Natural killer cell (primary cell): ENCODE results near the gene DOCK1. TPM values are rescaled to one million over a fixed set of nuclear protein-coding genes. Genes with fewer than 3 reads are reported as not detected.
"Not testable (repeated sequence)": the region's sequence is repeated elsewhere in the genome, so short reads cannot be mapped to it uniquely, and the experiment has no call there.

Experiments
- ATAC-seq, 3 donors: fragments of 150-1000 bp in 2 of 3; fragments of 200-7000 bp in 1 of 3; cut with Tn5 transposase; 1 replicate in 1 of 3; 2 replicates in 2 of 3; pipeline ENCODE4 v1.10.0; 2021; ENCODE audit warnings: mild to moderate bottlenecking in 2 of 3, moderate library complexity in 2 of 3
- DNase-seq, 2 donors: peaks; one replicate each; pipeline versions ENCODE4 v3.0.0 to v3.0.0-alpha.2; 2013 to 2021; ENCODE audit warnings: mixed read lengths in 1 of 2
- H3K27ac ChIP-seq: one replicate; pipeline ENCODE4 v1.5.1; 2013; ENCODE audit warnings: mild to moderate bottlenecking, low read length
- H3K27me3 ChIP-seq: one replicate; pipeline ENCODE4 v1.6.1; 2013; ENCODE audit warnings: low read length; ENCODE audit not compliant: control insufficient read depth, insufficient read depth
- H3K36me3 ChIP-seq: one replicate; pipeline ENCODE4 v1.6.1; 2013; ENCODE audit warnings: low read length; ENCODE audit not compliant: control insufficient read depth, insufficient read depth
- H3K4me1 ChIP-seq: one replicate; pipeline ENCODE4 v1.6.1; 2013; ENCODE audit warnings: low read length; ENCODE audit not compliant: control insufficient read depth, insufficient read depth
- H3K4me3 ChIP-seq: one replicate; pipeline ENCODE4 v1.5.1; 2013; ENCODE audit warnings: low read length
- H3K9me3 ChIP-seq: one replicate; pipeline ENCODE4 v1.6.1; 2013; ENCODE audit warnings: low read length; ENCODE audit not compliant: control insufficient read depth, insufficient read depth
- H3K27ac Mint-ChIP-seq, 2 donors: one replicate each; pipeline ENCODE4 v1.8.0; 2022; ENCODE audit warnings: mild to moderate bottlenecking in 2 of 2, mixed read lengths in 2 of 2, moderate library complexity in 1 of 2
- H3K27me3 Mint-ChIP-seq, 2 donors: one replicate each; pipeline ENCODE4 v1.8.0; 2022; ENCODE audit warnings: low read depth in 2 of 2, mixed read lengths in 2 of 2
- H3K36me3 Mint-ChIP-seq: one replicate; pipeline ENCODE4 v1.8.0; 2022; ENCODE audit warnings: mixed read lengths
- H3K4me1 Mint-ChIP-seq, 2 donors: one replicate each; pipeline ENCODE4 v1.8.0; 2022; ENCODE audit warnings: mixed read lengths in 2 of 2
- H3K4me3 Mint-ChIP-seq: one replicate; pipeline ENCODE4 v1.8.0; 2022; ENCODE audit warnings: mild to moderate bottlenecking, moderate library complexity, mixed read lengths
- H3K9me3 Mint-ChIP-seq, 2 donors: one replicate each; pipeline ENCODE4 v1.8.0; 2022; ENCODE audit warnings: mixed read lengths in 2 of 2
- CTCF ChIP-seq: fragments of 200-600 bp; IDR thresholded peaks from one replicate; pipeline ENCODE4 v1.8.0; 2022; ENCODE audit warnings: antibody characterized with exemption
- WGBS: methylation state at CpG from one replicate; pipeline ENCODE4 v1.1.7; 2013; ENCODE audit warnings: missing lambda C conversion rate; ENCODE audit not compliant: insufficient coverage; 5-methylcytosine and 5-hydroxymethylcytosine counted together
- intact Hi-C: fragments of 100-400 bp; cut with micrococcal nuclease; formaldehyde crosslinking; loops from one replicate; pipeline ENCODE4 v1.14.2; 2022
- total RNA-seq, 4 donors: library from RNA; stranded (reverse); fragments of 120-200 nt in 1 of 4; gene quantifications; one replicate each; pipeline versions ENCODE4 v1.2.3 to v1.2.4, GENCODE V29; 2013 to 2022

The DOCK1 gene
- total RNA-seq, 3 donors from 2014 or later (not counting 1 experiment from before 2014, with no cell fraction given) = 0.07 to 0.12 (median 0.08) TPM

- intact Hi-C loops = no loop called here
- peaks cover 4% of the 10 kb centered on the region for H3K9me3 ChIP-seq
- WGBS = 92% methylated on average over 3 of the region's 4 CpGs
- H3K27me3 Mint-ChIP-seq = peaks cover 0 to 6% of the 10 kb centered on the region in 2 donors
- no peaks in the 10 kb centered on the region for H3K9me3 Mint-ChIP-seq
- H3K36me3 Mint-ChIP-seq = no peaks in the 10 kb centered on the region
- DNase-seq = no peak
- H3K27me3 ChIP-seq = no peaks in the 10 kb centered on the region
- H3K4me3 Mint-ChIP-seq = no peak overlapping the region
- H3K36me3 ChIP-seq = no peaks in the 10 kb centered on the region
- H3K4me1 Mint-ChIP-seq = peaks cover 30 to 53% of the 10 kb centered on the region in 2 donors
- H3K27ac Mint-ChIP-seq = no peak overlapping the region
- no peak overlapping the region for H3K27ac ChIP-seq
- ATAC-seq = no peak
- H3K4me3 ChIP-seq = no peak overlapping the region
- H3K4me1 ChIP-seq = peaks cover 29% of the 10 kb centered on the region
- TF ChIP-seq CTCF = no peak
Measured at GRCh38 chr10:127298381-127298780, 393.2 kb downstream of the DOCK1 start.

- H3K36me3 Mint-ChIP-seq, H3K9me3 ChIP-seq, H3K27ac Mint-ChIP-seq, H3K4me3 ChIP-seq, H3K27me3 ChIP-seq, H3K4me3 Mint-ChIP-seq, DNase-seq, H3K36me3 ChIP-seq, H3K27ac ChIP-seq, ATAC-seq, H3K9me3 Mint-ChIP-seq, H3K27me3 Mint-ChIP-seq, intact Hi-C loops: not testable (repeated sequence)
- peaks cover 22 to 45% of the 10 kb centered on the region in 2 donors for H3K4me1 Mint-ChIP-seq
- 96% methylated on average over 11 of the region's 11 CpGs for WGBS
- peaks cover 21% of the 10 kb centered on the region for H3K4me1 ChIP-seq
Measured at GRCh38 chr10:127299192-127299591, 394.0 kb downstream of the DOCK1 start.

GRCh38 chr10:127299956-127300689 is 394.9 kb downstream of the DOCK1 start:
- H3K9me3 ChIP-seq = no peaks in the 10 kb centered on the region
- Mint-ChIP-seq H3K9me3 (no peaks in the 10 kb centered on the region), H3K36me3 (no peaks in the 10 kb centered on the region), H3K27ac (no peak overlapping the region), H3K27me3 (peaks cover 0 to 6% of the 10 kb centered on the region in 2 donors), H3K4me3 (no peak overlapping the region), H3K4me1 (peaks cover 16 to 36% of the 10 kb centered on the region in 2 donors)
- no peaks in the 10 kb centered on the region for H3K27me3 ChIP-seq
- no peak overlapping the region for H3K27ac ChIP-seq
- TF ChIP-seq CTCF = no peak
- no peak overlapping the region for H3K4me3 ChIP-seq
- H3K36me3 ChIP-seq = no peaks in the 10 kb centered on the region
- DNase-seq (no peak), ATAC-seq (no peak)
- H3K4me1 ChIP-seq = peaks cover 11% of the 10 kb centered on the region
- intact Hi-C loops = no loop called here
- WGBS = 92% methylated on average over 13 of the region's 13 CpGs

GRCh38 chr10:127300868-127301321 is 395.7 kb downstream of the DOCK1 start:
- Histone ChIP-seq H3K27ac (no peak overlapping the region), H3K9me3 (no peaks in the 10 kb centered on the region), H3K27me3 (no peaks in the 10 kb centered on the region), H3K36me3 (no peaks in the 10 kb centered on the region), H3K4me3 (no peak overlapping the region), H3K4me1 (peaks cover 4% of the 10 kb centered on the region)
- H3K4me1 Mint-ChIP-seq = peaks cover 8 to 28% of the 10 kb centered on the region in 2 donors
- peaks cover 0 to 6% of the 10 kb centered on the region in 2 donors for H3K27me3 Mint-ChIP-seq
- H3K27ac Mint-ChIP-seq = no peak overlapping the region
- no peak overlapping the region for H3K4me3 Mint-ChIP-seq
- 95% methylated on average over 11 of the region's 11 CpGs for WGBS
- ATAC-seq (no peak), DNase-seq (no peak)
- no peaks in the 10 kb centered on the region for H3K9me3 Mint-ChIP-seq
- no peak for TF ChIP-seq CTCF
- intact Hi-C loops = no loop called here
- no peaks in the 10 kb centered on the region for H3K36me3 Mint-ChIP-seq
